Measurements from ENCODE around the gene ABHD14A.

GRCh38 chr3:52006820-52007133 lies 31.9 kb downstream of the ABHD14A start:
- TF ChIP-seq, protein P1, sequence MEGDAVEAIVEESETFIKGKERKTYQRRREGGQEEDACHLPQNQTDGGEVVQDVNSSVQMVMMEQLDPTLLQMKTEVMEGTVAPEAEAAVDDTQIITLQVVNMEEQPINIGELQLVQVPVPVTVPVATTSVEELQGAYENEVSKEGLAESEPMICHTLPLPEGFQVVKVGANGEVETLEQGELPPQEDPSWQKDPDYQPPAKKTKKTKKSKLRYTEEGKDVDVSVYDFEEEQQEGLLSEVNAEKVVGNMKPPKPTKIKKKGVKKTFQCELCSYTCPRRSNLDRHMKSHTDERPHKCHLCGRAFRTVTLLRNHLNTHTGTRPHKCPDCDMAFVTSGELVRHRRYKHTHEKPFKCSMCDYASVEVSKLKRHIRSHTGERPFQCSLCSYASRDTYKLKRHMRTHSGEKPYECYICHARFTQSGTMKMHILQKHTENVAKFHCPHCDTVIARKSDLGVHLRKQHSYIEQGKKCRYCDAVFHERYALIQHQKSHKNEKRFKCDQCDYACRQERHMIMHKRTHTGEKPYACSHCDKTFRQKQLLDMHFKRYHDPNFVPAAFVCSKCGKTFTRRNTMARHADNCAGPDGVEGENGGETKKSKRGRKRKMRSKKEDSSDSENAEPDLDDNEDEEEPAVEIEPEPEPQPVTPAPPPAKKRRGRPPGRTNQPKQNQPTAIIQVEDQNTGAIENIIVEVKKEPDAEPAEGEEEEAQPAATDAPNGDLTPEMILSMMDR (conservative IDR thresholded peaks at IDR 0.05; ENCODE audit: low read depth, low read length), result no peak
- no peak for TF ChIP-seq MXI1 (IDR thresholded peaks at IDR 0.05; ENCODE audit: borderline replicate concordance, low read depth, low read length)
- no peak for TF ChIP-seq SMC3 (IDR thresholded peaks at IDR 0.05; ENCODE audit: low read depth, low read length)
- TF ChIP-seq, protein P2, sequence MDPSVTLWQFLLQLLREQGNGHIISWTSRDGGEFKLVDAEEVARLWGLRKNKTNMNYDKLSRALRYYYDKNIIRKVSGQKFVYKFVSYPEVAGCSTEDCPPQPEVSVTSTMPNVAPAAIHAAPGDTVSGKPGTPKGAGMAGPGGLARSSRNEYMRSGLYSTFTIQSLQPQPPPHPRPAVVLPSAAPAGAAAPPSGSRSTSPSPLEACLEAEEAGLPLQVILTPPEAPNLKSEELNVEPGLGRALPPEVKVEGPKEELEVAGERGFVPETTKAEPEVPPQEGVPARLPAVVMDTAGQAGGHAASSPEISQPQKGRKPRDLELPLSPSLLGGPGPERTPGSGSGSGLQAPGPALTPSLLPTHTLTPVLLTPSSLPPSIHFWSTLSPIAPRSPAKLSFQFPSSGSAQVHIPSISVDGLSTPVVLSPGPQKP (IDR thresholded peaks at IDR 0.05; ENCODE audit: borderline replicate concordance, low read depth, low read length), result no peak
- TF ChIP-seq RAD21 (IDR thresholded peaks at IDR 0.05; ENCODE audit: low read length), result no peak
- no peak for TF ChIP-seq RCOR1 (IDR thresholded peaks at IDR 0.05; ENCODE audit: insufficient replicate concordance, low read length)
- TF ChIP-seq POLR2A (IDR thresholded peaks at IDR 0.05; ENCODE audit: low read depth, low read length), result no peak
- TF ChIP-seq FOS (IDR thresholded peaks at IDR 0.05; ENCODE audit: low read depth, low read length), result no peak
- no peak for TF ChIP-seq CHD1 (IDR thresholded peaks at IDR 0.05; ENCODE audit: low read depth, low read length)
- no peak for TF ChIP-seq CEBPB (IDR thresholded peaks at IDR 0.05; ENCODE audit: low read depth, low read length)
- TF ChIP-seq MAFK (IDR thresholded peaks at IDR 0.05; ENCODE audit: low read depth, low read length), result no peak
